Stimulated activated CD4-positive, alpha-beta T cell treated with anti-CD3 and anti-CD28 coated beads, Interleukin-4, amount 100 ng/mL, for 24 hours (primary cell): ENCODE measurements around the gene ATAD2B.
A peak's percentile ranks its signal among the peaks of the same experiment; 100 is the strongest.

Experiments
- DNase-seq: peaks from one replicate; pipeline ENCODE4 v3.0.0-alpha.2; 2020

The ATAD2B gene

GRCh38 chr2:23836505-23836904 is 90.4 kb downstream of the ATAD2B start:
- DNase-seq, result no peak

DNA sequence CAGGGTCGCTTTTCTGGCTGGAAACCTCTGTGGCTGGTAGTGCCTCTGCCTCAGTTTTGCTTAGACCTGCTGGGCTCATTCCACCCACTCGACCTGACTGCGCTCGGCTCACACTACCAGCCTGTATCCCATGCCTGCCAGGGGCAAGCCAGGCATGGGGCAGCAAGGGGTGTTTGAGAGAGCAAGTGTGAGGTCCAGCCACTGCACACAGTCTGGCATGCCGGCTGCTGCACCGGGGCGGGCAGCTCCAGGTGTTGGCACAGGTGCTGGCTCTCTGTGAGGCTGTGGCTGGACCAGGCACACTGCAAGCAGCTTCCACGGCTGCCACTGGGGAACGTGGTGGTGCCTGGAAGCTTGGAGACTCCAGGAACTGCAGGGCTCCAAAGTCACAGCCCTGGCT is 90.9 kb downstream of the ATAD2B start:
- DNase-seq, result no peak

- no peak for DNase-seq
These were observed 91.5 kb downstream of the ATAD2B start for GRCh38 chr2:23835423-23835822.

- DNase-seq, result no peak
These were observed 97.9 kb downstream of the ATAD2B start for GRCh38 chr2:23828986-23829385.

DNA sequence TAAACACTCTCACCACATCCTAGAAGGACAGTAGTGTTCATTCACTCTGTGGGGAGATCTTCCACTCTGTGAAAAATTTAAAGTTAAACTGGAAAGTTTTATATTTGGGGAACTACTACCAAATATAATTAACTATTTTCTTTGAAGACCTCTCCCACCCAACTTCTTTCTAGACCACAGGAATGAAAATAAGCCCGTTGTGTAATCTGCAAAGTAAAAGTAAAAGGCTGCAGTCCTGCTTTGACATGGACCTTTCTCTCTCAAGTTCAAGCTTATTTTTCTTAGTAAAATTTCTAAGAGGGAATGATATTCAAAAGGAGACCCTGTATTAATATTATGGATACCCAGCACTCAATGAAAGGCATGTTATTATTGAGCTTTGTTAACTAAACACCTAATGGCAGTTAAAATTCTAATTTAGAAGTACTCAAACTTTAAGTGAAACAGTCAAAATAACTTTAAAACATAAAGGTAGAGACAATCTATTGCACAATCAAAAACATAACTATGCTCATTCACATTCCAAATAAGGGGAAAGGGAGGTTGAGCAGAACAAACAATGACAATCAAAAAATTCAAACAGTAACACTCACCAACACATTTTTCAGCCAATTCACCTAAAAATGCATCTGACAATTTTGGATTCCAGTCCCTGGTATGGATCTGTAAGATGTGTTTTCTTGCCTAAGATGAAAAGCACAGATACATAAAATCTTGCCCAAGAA is 98.5 kb downstream of the ATAD2B start:
- no peak for DNase-seq

- DNase-seq, result no peak
These were observed 99.6 kb downstream of the ATAD2B start for GRCh38 chr2:23827287-23827686.

GRCh38 chr2:23826771-23827170 is 100.2 kb downstream of the ATAD2B start:
- DNase-seq, result no peak

GRCh38 chr2:23826040-23826439 is 100.9 kb downstream of the ATAD2B start:
- DNase-seq, result no peak

DNA sequence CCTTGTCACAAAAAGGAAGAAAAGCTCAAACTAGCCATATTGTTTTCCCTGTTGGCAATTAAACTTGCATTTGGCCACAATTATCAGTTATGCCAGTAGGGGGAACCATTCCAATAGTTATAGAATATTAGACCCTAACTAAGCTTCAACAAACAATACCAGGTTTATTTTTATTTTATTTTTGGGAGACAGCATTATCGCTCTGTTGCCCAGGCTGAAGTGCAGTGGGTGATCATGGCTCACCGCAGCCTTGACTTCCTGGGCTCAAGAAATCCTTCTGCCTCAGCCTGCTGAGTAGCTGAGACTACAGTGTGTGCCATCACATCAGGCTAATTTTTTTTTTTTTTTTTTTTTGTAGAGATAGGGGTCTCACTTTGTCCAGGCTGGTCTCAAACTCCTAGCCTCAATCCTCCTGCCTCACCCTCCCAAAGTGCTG is 102.1 kb downstream of the ATAD2B start:
- peak; percentile 39 for DNase-seq

- DNase-seq, result no peak
These were observed 103.1 kb downstream of the ATAD2B start for GRCh38 chr2:23823863-23824262.

GRCh38 chr2:23814963-23815362 is 112.0 kb downstream of the ATAD2B start:
- DNase-seq, result no peak

DNA sequence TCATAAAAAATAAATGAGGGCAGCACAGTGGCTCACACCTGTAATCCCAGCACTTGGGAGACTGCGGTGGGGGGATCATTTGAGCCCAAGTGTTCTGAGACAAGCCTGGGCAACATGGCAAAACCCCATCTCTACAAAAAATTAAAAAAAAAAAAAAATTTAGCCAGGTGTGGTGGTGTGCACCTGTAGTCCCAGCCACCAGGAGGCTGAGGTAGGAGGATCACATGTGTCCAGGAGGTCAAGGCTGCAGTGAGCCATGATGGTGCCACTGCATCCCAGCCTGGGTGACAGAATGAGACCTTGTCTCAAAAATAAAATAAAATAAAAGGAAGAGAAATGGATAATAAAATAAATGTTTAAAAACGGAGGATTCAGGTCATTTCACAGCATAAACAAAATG is 113.5 kb downstream of the ATAD2B start:
- no peak for DNase-seq

DNA sequence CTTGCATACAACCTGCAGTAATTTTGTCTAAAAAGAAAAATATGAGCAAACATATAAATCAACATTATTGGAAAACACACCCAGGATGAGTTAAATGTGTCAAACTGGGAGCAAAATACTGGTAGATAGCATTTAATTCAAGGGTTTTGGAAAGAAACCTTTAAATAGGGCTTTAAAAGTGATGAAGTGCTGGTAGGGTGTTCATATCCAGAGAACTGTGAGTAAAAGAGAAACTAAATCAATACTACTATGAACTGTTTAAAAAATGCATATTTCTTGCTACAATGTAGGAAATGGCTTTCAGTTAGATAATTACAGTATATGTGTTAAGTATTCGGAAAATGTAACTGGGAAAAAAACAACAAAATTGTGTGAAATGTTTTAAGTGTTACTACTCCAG is 117.8 kb downstream of the ATAD2B start:
- no peak for DNase-seq

DNA sequence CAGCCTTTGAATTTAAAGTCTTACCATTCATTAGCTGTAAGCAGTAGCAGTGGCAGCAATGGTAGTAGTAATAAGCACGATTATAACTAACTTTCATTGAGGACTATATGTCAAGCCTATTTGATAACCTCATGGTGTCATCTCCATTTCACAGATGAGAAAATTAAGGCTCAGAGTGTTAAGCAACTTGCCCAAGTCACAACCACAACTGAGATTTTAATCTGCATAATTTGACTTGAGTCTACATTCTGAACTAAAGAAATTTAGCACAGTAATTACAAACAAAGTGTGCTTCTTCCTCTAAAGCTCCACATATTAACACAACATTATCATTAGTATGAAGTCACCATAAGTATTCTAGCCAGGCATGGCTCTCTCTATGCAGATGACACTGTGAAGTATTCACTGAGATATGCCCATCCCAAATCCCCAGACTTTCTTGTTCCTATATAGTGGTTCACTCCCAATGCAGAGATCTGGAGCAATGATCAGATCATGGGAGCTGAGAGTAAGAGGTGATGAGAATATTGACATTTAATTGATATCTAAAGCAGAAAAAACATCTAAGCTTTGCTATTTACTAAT is 120.2 kb downstream of the ATAD2B start:
- no peak for DNase-seq

- DNase-seq, result no peak
These were observed 120.7 kb downstream of the ATAD2B start for GRCh38 chr2:23806201-23806600.

DNA sequence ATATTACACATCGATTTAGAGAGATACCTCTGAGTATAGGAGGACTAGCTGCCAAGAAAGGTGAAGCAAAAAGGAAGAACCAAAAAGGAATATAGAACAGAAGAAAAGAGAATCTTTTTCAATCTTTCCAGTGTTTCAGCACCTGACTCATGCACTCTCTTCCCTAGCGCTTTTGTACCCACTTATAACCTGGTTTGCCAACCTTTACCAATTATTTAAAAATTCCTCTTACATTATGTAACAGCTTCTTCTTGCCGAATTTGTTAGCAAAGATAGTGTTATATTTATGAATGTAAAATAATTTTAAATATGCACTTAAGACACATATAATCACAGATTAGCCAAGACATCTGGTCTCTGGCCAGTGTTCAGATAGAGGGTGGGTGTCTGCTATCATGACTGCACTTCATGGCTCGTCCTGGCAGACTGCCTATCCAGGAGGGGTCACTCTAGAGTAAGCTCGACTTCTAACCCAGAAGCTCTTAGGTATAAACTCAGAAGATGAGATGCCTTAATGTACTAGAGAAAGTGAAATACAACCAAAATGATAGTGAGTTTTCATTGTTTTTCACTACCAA is 122.9 kb downstream of the ATAD2B start:
- no peak for DNase-seq

DNA sequence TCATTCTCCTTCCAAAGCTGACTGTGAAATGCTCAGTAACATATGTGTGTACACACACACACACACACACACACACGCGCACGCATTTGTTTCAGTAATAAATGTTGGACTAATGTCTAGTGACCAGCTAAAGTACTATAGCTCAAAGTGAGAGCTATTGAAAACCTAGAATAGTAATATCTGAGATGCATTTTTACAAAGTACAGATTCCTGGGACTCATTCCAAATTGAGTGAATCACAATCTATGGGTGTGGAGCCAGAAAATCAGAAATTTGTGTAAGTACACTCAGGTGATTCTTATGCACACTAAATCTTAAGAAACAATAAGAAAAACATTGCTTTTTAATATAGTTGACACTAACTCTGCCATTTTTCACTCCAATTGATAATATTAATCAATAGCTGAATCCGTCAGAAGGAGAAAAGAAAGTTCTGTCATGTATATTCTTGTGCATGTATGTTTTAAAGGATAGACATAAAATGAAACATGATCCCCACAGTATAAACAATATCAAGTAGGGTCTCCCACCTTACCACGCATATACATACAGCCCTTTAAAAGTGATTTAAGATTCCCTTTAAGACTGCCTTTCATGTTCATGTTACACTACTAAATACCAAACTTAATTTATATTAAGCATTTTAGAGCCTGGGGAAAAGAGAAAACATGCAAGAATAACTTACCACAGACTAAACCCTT is 123.5 kb downstream of the ATAD2B start:
- DNase-seq, result no peak

DNA sequence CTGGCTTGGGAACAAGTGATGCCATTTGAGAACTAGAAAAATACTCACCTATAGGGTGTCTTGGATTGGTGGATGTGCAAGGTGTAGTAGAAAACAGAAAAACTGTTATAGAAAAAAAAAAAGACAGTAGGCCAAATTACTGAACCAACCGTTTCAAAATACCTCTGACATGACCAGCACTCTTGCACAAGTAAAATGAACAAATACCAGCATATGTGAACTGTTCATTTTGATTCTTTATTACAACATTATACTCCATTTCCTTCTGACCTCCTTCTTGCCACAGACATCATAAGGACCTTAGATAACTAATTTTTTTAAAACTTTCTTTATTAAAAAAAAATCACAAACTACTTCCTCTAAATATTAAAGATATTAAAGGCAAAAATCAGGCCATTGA is 125.5 kb downstream of the ATAD2B start:
- no peak for DNase-seq

GRCh38 chr2:23794234-23794633 is 132.7 kb downstream of the ATAD2B start:
- DNase-seq, result no peak

- DNase-seq, result no peak
These were observed 133.4 kb downstream of the ATAD2B start for GRCh38 chr2:23793476-23793875.

GRCh38 chr2:23791030-23791429 is 135.9 kb downstream of the ATAD2B start:
- DNase-seq, result no peak

DNA sequence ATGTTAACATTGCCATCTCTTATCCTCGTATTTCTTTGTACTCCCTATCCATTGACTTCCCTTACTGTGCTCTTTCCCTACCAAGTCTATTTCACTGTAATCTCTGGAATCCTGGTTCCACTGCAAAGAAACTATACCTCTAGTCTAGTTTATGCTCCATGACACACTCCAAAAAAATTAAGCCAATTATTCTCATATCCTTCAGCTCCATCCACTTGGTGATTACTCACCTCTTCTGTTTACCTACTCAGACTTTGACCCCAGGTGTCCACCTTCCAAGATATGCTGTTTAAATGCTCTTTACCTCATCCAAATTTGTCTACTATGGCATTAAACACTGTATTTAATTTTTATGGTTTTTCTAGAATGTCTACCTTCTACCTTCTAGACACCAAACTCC is 137.9 kb downstream of the ATAD2B start:
- no peak for DNase-seq

DNA sequence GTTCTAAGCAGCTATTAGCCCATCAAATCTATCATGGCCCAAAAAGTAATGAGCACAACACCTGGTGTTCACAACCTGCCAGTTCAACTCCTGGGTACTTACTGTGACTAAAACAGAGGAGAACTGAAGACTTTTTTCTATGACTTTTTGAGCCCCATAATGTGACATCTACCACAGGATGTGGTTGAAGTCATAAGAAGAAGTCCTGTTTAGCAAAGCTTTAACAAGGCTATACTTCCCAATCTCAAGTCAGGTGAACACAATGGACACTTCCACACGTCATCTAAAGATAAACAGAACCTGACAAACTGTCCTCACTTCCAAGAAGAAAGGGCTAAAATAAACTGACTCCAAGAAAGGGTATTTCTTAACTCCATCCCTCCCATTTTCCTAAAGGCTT is 138.8 kb downstream of the ATAD2B start:
- DNase-seq, result no peak

GRCh38 chr2:23784971-23785370 is 142.0 kb downstream of the ATAD2B start:
- DNase-seq, result no peak
